PC-9 (cell line): ENCODE data around the gene PFN4. TPM values are rescaled to one million over a fixed set of nuclear protein-coding genes. Genes with fewer than 3 reads are reported as not detected.

Source experiments
- BruUV-seq: library from RNA; stranded (reverse); fragments of 400-500 nt; replicated peaks from 2 replicates; lab custom pipeline; 2021; lab: Mats Ljungman, UMichigan
- CTCF ChIA-PET: fragments of 300-600 bp; sonication (Branson Sonifier 250); formaldehyde crosslinking; loops from one replicate; lab custom pipeline; 2022; ENCODE audit warnings: antibody characterized with exemption; lab: Charles Lee
- POLR2A ChIA-PET: fragments of 300-600 bp; sonication (Branson Sonifier 250); formaldehyde crosslinking; loops from one replicate; lab custom pipeline; 2022; ENCODE audit warnings: antibody characterized with exemption; ENCODE audit not compliant: unreplicated experiment; lab: Charles Lee
- DNase-seq, 2 experiments: peaks; one replicate each; pipeline versions ENCODE4 v3.0.0 to v3.0.0-alpha.2; 2015 to 2022; ENCODE audit warnings: mixed read lengths in 1 of 2
- H2AFZ ChIP-seq: fragments of 200-600 bp; sonication (generic); 2 replicates; pipeline ENCODE4 v1.8.1; 2017; ENCODE audit warnings: antibody characterized with exemption
- H3F3A ChIP-seq: fragments of 200-600 bp; sonication (generic); 2 replicates; pipeline ENCODE4 v1.8.1; 2017; ENCODE audit warnings: antibody characterized with exemption, mild to moderate bottlenecking, low read depth; ENCODE audit not compliant: insufficient read depth
- H3K27ac ChIP-seq: fragments of 200-600 bp; sonication (generic); 2 replicates; pipeline ENCODE4 v1.6.1; 2016; ENCODE audit warnings: mixed run types
- H3K27me3 ChIP-seq: fragments of 200-600 bp; sonication (generic); 2 replicates; pipeline ENCODE4 v1.6.1; 2016; ENCODE audit warnings: low read depth, mixed run types; ENCODE audit not compliant: insufficient read depth
- H3K36me3 ChIP-seq: fragments of 200-600 bp; sonication (generic); 2 replicates; pipeline ENCODE4 v1.6.1; 2016; ENCODE audit warnings: low read depth, mixed run types
- H3K4me1 ChIP-seq: fragments of 200-600 bp; sonication (generic); replicated peaks from 2 replicates; pipeline ENCODE4 v1.6.1; 2016; ENCODE audit warnings: mixed run types; ENCODE audit not compliant: insufficient read depth
- H3K4me2 ChIP-seq: fragments of 200-600 bp; sonication (generic); 2 replicates; pipeline ENCODE4 v1.6.1; 2017; ENCODE audit warnings: mixed run types
- H3K4me3 ChIP-seq: fragments of 200-600 bp; sonication (generic); 2 replicates; pipeline ENCODE4 v1.6.1; 2016; ENCODE audit warnings: mixed run types
- H3K79me2 ChIP-seq: fragments of 200-600 bp; sonication (generic); 2 replicates; pipeline ENCODE4 v1.6.1; 2017; ENCODE audit warnings: low read depth, mixed run types
- H3K9me2 ChIP-seq: fragments of 200-600 bp; sonication (generic); 2 replicates; pipeline ENCODE4 v1.8.1; 2017; ENCODE audit warnings: mild to moderate bottlenecking; ENCODE audit not compliant: insufficient read depth
- H3K9me3 ChIP-seq: fragments of 200-600 bp; sonication (generic); 2 replicates; pipeline ENCODE4 v1.8.1; 2016; ENCODE audit warnings: low read depth; ENCODE audit not compliant: insufficient read depth
- H4K20me1 ChIP-seq: fragments of 200-600 bp; sonication (generic); 2 replicates; pipeline ENCODE4 v1.8.1; 2017; ENCODE audit not compliant: insufficient read depth
- EZH2 ChIP-seq: fragments of 200-600 bp; sonication (generic); IDR thresholded peaks from 2 replicates; pipeline ENCODE4 v1.8.0; 2017; ENCODE audit warnings: antibody characterized with exemption, low read depth
- intact Hi-C: fragments of 100-400 bp; cut with micrococcal nuclease; formaldehyde crosslinking; loops from one replicate; pipeline ENCODE4 v1.10.0; 2022; ENCODE audit not compliant: unreplicated experiment
- total RNA-seq: library from RNA; stranded (reverse); gene quantifications from 2 replicates; pipeline ENCODE4 v1.2.3, GENCODE V29; 2021
- TF ChIP-seq, protein P1 (sequence below): fragments of 200-600 bp; sonication (generic); conservative IDR thresholded peaks from 2 replicates; pipeline ENCODE4 v1.6.1; 2017; ENCODE audit warnings: mixed run types, antibody characterized with exemption, mild to moderate bottlenecking, moderate library complexity

The PFN4 gene
- total RNA-seq, 1 experiment from 2014 or later = 1.2 TPM

DNA sequence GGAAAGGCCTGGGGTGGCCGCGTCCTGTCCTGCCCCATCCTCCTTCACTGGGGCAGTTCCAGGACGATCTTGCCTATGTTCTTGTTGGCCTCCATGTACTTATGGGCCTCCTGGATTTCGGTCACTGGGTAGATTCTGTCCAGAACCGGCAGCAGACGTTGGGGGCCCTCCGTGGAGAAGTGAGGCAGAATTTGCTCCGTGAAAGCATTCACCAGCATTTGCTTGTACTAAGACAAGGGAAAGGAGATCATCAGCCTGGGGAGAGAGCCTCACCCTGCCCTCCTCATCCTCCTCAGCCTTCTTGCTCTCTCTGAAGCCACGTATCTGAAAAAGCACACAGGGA lies 45.6 kb downstream of the PFN4 start:
- ChIA-PET POLR2A (interaction anchor here (0.6 to 1.3 kb wide), 2 partner anchors 62 to 362 kb away, joined by 3 to 6 read pairs; no protein-coding TSS in a partner anchor), CTCF (interaction anchor here (0.6 to 0.7 kb wide), 2 partner anchors 27 to 87 kb away, joined by 4 to 5 read pairs; no protein-coding TSS in a partner anchor)
- H3K36me3 ChIP-seq = peaks cover 14% of the 10 kb centered on the region
- H3K9me2 ChIP-seq = no peaks in the 10 kb centered on the region
- peaks cover 13% of the 10 kb centered on the region for H4K20me1 ChIP-seq
- H3F3A ChIP-seq = peaks cover 42% of the 10 kb centered on the region
- H3K27me3 ChIP-seq = no peaks in the 10 kb centered on the region
- peak overlapping the region; percentile 71 for H3K27ac ChIP-seq
- peak overlapping the region; percentile 98 for H3K4me2 ChIP-seq
- peak overlapping the region; percentile 89 for H3K4me3 ChIP-seq
- BruUV-seq = TSS peak; percentile 90
- intact Hi-C loops = loop anchor here (2.0 kb wide), 2 partner anchors 45 to 151 kb away; partner anchors contain the start of genes ATAD2B, FAM228B and PFN4
- TF ChIP-seq EZH2 = no peak
- TF ChIP-seq, protein P1, sequence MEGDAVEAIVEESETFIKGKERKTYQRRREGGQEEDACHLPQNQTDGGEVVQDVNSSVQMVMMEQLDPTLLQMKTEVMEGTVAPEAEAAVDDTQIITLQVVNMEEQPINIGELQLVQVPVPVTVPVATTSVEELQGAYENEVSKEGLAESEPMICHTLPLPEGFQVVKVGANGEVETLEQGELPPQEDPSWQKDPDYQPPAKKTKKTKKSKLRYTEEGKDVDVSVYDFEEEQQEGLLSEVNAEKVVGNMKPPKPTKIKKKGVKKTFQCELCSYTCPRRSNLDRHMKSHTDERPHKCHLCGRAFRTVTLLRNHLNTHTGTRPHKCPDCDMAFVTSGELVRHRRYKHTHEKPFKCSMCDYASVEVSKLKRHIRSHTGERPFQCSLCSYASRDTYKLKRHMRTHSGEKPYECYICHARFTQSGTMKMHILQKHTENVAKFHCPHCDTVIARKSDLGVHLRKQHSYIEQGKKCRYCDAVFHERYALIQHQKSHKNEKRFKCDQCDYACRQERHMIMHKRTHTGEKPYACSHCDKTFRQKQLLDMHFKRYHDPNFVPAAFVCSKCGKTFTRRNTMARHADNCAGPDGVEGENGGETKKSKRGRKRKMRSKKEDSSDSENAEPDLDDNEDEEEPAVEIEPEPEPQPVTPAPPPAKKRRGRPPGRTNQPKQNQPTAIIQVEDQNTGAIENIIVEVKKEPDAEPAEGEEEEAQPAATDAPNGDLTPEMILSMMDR = no peak
- peak overlapping the region; percentile 94 for H2AFZ ChIP-seq
- no peak for DNase-seq
- H3K4me1 ChIP-seq = peaks cover 21% of the 10 kb centered on the region
- H3K79me2 ChIP-seq = peaks cover 33% of the 10 kb centered on the region
- no peaks in the 10 kb centered on the region for H3K9me3 ChIP-seq

DNA sequence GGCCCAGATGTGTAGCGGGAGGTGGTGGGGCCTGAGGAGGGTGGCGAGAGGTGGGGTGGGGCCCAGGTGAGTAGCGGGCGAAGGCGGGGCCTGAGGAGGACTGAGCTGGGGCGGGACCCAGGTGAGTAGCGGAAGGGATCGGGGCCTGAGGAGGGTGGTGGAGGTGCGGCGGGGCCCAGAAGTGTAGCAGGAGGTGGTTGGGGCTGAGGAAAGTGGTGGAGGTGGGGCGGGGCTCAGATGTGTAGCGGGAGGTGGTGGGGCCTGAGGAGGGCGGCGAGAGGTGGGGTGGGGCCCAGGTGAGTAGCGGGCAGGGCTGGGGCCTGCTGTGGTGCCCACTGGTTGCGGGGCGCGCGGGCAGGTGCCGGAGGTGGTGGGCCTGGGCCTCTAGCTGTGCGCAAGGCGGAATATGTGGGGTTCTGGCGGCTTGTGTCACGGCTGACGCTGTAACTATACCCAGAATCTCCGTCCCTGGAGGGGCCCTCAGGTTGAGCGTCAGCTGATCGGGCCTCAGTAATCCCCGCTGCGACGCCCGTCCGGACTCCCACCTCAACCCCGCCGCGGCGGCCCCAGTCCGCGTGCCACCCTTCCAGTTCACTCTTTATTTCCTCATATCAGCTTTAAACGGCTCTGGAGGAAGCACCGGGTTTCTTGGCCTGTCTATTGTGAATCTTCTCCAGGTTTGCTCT lies 46.1 kb downstream of the PFN4 start:
- peaks cover 21% of the 10 kb centered on the region for H3K4me1 ChIP-seq
- ChIA-PET CTCF (interaction anchor here (0.5 to 1.4 kb wide), 7 partner anchors 26 to 413 kb away, joined by 3 to 9 read pairs (median 5); partner anchors contain the start of genes ATAD2B and WDCP), POLR2A (interaction anchor here (0.5 to 1.6 kb wide), 10 partner anchors 30 to 1382 kb away, joined by 3 to 60 read pairs (median 8); partner anchors contain the start of genes ATAD2B, FAM228B and WDCP)
- peak overlapping the region; percentile 98 for H3K4me2 ChIP-seq
- H3K9me3 ChIP-seq = no peaks in the 10 kb centered on the region
- peak overlapping the region; percentile 71 for H3K27ac ChIP-seq
- intact Hi-C loops = loop anchor here (1.0 to 2.0 kb wide), 6 partner anchors 7 to 150 kb away; partner anchors contain the start of genes ATAD2B, FAM228B, PFN4 and TP53I3
- peak overlapping the region; percentile 94 for H2AFZ ChIP-seq
- peak overlapping the region; percentile 89 for H3K4me3 ChIP-seq
- peaks cover 38% of the 10 kb centered on the region for H3K79me2 ChIP-seq
- peaks cover 17% of the 10 kb centered on the region for H3K36me3 ChIP-seq
- H4K20me1 ChIP-seq = peaks cover 17% of the 10 kb centered on the region
- H3K9me2 ChIP-seq = no peaks in the 10 kb centered on the region
- peak in 1 of 2 experiments; percentile 97 for DNase-seq
- no peaks in the 10 kb centered on the region for H3K27me3 ChIP-seq
- TF ChIP-seq, protein P1 = no peak
- TF ChIP-seq EZH2 = no peak
- H3F3A ChIP-seq = peaks cover 42% of the 10 kb centered on the region
- no TSS peak for BruUV-seq

GRCh38 chr2:24075915-24076848 lies 47.0 kb downstream of the PFN4 start, which contains the start of gene SF3B6:
TSS of gene SF3B6 (minus strand) at chr2:24076326. CDS start at chr2:24076229, 97 bp downstream.
- DNase-seq = peak; percentile 99 to 100
- peak within 1 kb of the TSS; percentile 85 for H3K27ac ChIP-seq
- POLR2A ChIA-PET = interaction anchor here (0.5 to 1.6 kb wide), 10 partner anchors 29 to 1381 kb away, joined by 3 to 60 read pairs (median 10); partner anchors contain the start of genes ATAD2B, FAM228B and WDCP
- H3K4me1 ChIP-seq = peaks cover 21% of the 10 kb centered on the region
- CTCF ChIA-PET = interaction anchor here (0.5 to 1.4 kb wide), 6 partner anchors 26 to 414 kb away, joined by 3 to 9 read pairs (median 5); partner anchors contain the start of genes ATAD2B and WDCP
- intact Hi-C loops = loop anchor here (1.0 to 2.0 kb wide), 6 partner anchors 8 to 149 kb away; partner anchors contain the start of genes ATAD2B, FAM228B, PFN4 and TP53I3
- BruUV-seq = TSS peak; percentile 66
- H3K27me3 ChIP-seq = no peaks in the 10 kb centered on the region
- TF ChIP-seq, protein P1 = no peak
- TF ChIP-seq EZH2 = no peak
- no peaks in the 10 kb centered on the region for H3K9me3 ChIP-seq
- peak within 1 kb of the TSS; percentile 98 for H3K4me2 ChIP-seq
- peaks cover 25% of the 10 kb centered on the region for H4K20me1 ChIP-seq
- H3K79me2 ChIP-seq = peaks cover 46% of the 10 kb centered on the region
- no peaks in the 10 kb centered on the region for H3K9me2 ChIP-seq
- peak within 1 kb of the TSS; percentile 94 for H2AFZ ChIP-seq
- peaks cover 47% of the 10 kb centered on the region for H3F3A ChIP-seq
- peak within 1 kb of the TSS; percentile 89 for H3K4me3 ChIP-seq
- peaks cover 17% of the 10 kb centered on the region for H3K36me3 ChIP-seq
